Effector CD4-positive, alpha-beta T cell (primary cell): Measurements from ENCODE around the gene MXI1.

ENCODE experiments used
- DNase-seq: peaks from one replicate; pipeline ENCODE4 v3.0.0-alpha.2; 2020

Gene MXI1

GRCh38 chr10:110278562-110279406 is 71.4 kb downstream of the MXI1 start:
- DNase-seq = no peak

- peak; percentile 38 for DNase-seq
These were observed 72.1 kb downstream of the MXI1 start for GRCh38 chr10:110279407-110279986.

DNA sequence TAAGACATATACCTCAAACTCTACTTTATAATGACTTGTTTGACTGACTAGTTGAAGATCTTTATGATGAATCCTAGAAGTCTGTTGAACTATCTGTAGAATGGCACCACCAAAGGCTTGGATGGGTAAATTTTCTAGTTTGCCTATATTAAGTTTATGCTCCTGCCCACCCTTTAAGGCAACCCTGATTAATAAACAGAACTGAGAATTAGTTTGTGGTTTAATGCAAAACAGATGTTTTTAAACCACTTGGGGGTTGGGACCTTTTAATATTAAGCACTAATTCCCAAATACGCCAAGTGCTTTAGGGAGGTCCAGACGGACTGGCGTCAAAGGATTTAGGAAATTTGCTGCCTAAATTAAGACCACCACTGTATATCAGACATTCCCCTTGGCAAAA is 76.9 kb downstream of the MXI1 start:
- DNase-seq = no peak

GRCh38 chr10:110285501-110285900 is 78.1 kb downstream of the MXI1 start:
- no peak for DNase-seq

DNA sequence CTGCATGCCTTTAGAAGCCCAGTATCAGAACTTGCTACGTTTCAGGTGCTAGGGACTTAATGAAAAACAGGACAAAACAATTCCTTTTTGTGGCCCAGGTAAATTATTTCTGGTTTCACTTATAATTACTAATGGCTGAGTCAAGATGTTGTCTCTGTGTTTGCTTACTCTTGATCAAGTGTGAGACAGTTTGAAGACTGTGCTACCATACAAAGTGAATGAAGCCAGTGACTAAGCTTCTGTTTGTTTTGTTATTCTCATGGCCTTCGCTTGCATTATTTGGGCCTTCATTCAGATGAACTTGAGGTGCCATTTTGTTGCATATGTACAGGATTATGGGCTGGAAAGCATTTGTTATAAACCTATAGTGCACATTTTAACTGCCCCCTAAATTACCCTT is 79.4 kb downstream of the MXI1 start:
- no peak for DNase-seq

GRCh38 chr10:110296966-110297365 is 89.6 kb downstream of the MXI1 start:
- DNase-seq = no peak

- DNase-seq = no peak
These were observed 93.1 kb downstream of the MXI1 start for GRCh38 chr10:110300486-110300986.

DNA sequence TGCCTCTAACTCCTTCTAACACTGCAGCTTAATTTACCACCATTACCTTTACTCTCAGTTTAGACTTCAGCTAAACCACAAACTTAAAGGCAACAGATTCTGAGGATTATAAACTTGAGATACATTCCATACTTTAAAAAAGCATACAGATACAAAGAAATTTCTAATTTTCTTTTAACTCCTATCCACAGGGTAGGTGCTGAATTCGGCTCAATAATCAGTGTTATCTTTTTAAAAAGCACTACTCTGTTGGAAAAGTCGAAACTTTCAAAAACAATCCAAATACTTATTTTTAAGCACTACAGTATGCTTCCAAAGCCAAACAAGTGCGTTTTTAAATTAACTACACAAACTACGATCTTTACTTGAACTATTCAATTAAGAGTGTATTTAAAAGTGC is 96.3 kb downstream of the MXI1 start:
- DNase-seq = no peak

DNA sequence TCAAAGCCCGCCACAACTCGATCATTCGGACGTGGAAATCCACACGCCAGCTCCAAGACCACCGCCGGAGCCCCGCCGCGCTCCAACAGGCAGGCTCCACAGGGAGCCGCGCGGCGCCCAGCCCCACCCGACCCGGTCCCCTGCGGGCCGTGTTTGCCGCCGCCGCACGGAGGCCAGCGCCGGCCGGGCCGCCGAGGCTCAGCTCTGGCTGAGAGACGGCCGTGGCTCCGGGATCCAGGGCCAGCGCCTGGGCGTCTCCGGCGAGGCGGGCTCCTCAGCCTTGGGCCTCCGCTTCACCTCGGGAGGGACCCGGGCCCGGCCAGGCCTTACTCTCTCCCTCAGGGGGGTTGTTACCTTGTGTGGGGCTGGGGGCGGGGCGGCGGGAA is 97.0 kb downstream of the MXI1 start:
- no peak for DNase-seq

- peak; percentile 95 for DNase-seq
These were observed 97.5 kb downstream of the MXI1 start, which contains the start of gene SMNDC1 for GRCh38 chr10:110304780-110305421. Gene SMNDC1 (minus strand): TSS chr10:110304920. CDS start chr10:110303587, 1,333 bp downstream.

DNA sequence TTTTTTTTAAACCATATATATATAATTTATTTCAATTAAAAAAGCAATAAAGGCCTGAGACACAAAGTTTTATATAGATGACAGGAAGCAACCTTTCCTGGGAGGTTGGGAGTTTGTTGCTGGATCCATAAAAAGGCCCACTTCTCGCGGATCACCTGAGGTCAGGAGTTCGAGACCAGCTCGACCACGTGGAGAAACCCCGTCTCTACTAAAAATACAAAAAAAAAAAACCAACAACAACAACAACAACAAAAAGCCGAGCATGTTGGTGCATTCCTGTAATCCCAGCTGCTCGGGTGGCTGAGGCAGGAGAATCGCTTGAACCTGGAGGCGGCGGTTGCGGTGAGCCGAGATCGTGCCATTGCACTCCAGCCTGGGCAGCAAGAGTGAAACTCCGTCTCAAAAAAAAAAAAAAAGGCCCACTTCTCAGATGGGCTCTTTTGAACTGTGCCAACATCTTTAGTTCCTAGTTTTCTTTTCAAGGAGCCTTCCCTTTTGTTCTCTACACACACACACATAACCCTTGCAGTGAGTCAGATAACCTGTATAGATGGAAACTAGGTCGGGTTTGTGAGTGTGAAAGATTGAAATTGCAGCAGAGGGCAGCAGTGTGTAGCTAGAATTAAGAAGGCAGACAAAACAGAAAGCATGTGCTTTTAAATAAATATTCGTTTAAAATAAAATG is 98.5 kb downstream of the MXI1 start:
- peak; percentile 55 for DNase-seq

DNA sequence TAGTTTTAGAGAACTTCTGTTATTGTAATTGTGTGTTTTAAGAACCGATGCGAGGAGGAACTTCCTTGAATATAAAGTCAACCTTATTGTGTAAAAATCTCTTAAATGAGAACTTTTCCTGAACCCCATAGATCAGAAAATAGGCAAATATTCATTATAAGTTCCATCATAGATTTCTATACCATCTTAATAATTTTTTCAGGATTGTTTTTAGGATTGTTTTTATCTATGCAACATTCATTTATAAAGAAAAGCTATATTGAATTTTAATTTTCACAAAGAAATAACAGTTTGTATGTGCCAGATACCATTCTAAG is 99.0 kb downstream of the MXI1 start:
- no peak for DNase-seq

DNA sequence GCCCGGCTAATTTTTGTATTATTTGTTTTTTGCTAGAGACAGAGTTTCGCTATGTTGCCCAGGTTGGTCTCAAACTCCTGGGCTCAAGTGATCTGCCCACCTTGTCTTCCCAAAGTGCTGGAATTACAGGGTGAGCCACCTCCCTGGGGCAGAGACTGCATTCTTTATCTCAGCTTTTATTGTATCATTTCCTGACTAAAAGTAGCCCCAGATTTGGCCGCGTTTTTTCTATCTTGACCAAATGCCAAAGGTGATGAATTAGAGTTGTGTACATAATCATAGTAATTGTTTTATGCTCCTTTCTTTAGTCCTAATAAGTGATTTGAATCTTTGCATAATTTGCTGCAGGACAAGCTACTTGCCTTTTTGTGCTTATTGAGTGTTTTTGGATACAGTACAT is 100.4 kb downstream of the MXI1 start:
- no peak for DNase-seq

DNA sequence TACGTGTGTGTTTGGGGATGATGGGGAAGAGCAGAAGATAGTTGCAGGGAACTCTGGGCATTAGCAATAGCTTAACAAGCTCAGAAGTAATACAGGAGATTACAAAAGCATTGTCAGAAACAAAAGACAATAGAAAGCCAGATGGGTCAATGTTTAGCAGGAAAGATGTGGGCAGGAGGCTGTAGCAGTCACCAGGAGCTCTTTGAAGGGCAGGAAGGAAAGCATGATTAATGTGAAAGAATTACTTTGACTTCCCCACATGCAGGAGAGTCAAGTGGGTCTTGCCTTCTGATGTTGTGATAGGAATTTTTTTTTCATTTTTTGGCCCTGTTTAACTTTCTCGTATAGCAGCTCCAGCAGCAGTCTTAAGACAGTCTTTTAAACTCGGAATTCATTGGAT is 103.3 kb downstream of the MXI1 start:
- DNase-seq = no peak

- peak; percentile 7 for DNase-seq
These were observed 104.0 kb downstream of the MXI1 start for GRCh38 chr10:110311357-110311949.

DNA sequence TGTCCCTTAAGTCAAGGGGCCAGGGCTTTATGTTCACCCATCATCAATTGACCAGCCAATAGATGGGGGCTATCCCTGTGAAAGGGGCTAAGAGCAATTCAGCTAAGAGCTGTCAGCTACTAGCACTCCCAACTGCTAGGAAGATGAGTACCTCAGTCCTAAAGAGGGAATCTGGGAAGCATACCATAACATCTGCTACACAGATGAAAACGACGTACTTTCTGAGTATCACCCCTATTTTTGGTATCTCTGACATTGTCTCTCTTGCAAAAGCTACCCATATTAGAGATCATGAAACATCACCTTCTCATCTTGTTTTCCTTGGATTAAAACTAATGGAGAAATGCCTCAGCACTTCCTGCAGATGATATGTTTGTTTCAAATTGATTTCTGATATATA is 104.8 kb downstream of the MXI1 start:
- no peak for DNase-seq

DNA sequence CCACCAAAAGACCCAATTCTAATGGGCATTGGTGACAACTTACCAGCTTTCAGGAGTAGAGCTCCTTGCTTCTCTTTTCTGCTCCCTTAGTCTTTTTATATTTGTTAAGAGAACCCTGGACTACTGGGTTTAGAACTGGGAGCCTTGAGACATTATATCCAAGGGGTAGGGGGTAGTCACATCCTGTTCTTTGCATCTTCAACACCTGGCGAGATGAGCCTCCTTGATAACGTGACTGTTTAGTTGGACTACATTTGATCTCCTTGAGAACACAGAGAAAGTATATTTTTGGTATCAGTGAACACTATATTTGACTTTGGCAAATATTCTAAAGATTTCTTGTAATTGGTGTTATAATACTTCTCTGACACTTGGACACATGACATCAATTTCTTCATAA is 106.3 kb downstream of the MXI1 start:
- DNase-seq = no peak

GRCh38 chr10:110317866-110318850 is 110.8 kb downstream of the MXI1 start:
- no peak for DNase-seq

DNA sequence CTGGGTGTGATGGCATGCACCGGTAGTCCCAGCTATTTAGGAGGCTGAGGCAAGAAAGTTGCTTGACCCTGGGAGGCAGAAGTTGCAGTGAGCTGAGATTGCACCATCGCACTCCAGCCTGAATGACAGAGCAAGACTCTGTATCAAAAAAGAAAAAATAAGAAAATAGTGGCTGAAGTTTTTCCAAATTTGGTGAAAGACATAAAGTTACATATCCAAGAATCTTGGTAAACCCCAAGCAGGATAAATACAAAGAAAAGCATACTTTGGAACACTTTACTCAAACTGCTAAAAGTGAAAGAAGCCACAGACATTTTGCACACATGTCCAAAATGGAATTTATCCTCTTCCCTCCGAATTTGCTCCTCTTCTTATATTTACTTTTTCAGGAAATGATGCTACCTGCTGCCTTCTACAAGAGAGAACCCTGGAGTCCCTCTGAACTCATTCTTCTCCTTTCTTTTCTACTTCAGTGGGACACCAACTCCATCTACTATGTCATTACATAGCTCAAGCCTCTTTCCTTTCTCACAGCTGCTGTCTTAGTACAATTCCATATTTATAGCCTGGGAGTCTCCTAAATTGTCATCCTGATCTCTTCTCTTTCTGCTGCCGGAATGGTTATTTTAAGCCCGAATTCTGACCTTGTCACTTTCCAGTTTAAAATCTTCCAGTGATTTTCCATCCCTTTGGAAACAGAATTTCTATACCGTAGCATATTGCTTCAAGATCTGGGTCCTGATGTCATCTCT is 114.6 kb downstream of the MXI1 start:
- no peak for DNase-seq

GRCh38 chr10:110323503-110323902 is 116.1 kb downstream of the MXI1 start:
- DNase-seq = no peak
